ENCODE results near the gene CHD5.

Gene CHD5

GRCh38 chr1:6202256-6202655, 22.1 kb upstream of the CHD5 start:
- no peak for DNase-seq (ENCODE audit: low read depth in 2 of 2)

GRCh38 chr1:6200188-6200809, 20.2 kb upstream of the CHD5 start:
- no peak for DNase-seq (ENCODE audit: low read depth in 2 of 2)

DNA sequence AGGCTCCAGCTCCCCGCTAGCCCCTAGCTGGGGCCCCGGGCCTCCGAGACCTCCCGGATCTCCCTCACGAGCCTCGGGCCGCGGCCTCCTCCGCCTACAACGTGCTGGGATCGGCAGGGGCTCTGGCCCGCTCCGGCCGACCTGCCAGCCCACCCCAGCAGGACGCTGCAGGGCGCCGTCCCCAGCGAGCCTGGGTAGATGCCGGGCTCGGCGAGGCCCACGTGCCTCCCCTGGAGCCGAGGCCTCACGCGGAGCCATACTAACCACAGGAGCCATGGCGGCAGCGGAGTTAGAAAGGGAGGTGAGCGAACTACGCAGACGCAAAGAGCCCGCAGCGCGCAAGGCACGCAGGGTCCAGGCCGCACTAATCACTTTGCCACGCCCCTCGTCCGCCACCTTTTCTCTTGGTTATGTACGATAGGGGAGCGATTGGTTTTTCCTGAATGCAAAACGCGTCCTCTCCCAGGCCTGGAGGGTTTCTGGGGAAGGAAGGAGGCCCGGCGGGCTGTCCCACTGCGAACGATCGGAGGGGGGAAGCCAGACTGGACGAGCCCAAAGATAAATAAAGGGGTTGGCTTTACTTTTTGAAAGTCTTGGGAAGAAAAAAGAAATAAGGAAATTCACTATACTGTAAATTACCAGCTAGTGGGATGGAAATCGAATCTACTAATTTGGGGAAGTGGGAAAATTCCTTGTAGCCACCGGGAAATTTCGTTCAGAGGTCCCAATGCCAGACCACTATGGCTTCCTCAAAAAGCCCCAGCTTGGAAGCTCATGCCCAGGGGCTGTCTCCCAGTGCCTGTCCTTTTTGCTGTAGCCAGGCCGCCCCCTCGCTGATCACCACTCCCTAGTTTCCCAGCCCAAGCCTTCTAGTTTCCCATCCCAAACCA, 19.4 kb upstream of the CHD5 start, which contains the start of gene RPL22:
TSS of gene RPL22 (minus strand) at position 298 of the 890 bp plus-strand sequence. CDS start at position 276, 22 bp downstream.
- DNase-seq (ENCODE audit: low read depth in 2 of 2): peak; percentile 99

DNA sequence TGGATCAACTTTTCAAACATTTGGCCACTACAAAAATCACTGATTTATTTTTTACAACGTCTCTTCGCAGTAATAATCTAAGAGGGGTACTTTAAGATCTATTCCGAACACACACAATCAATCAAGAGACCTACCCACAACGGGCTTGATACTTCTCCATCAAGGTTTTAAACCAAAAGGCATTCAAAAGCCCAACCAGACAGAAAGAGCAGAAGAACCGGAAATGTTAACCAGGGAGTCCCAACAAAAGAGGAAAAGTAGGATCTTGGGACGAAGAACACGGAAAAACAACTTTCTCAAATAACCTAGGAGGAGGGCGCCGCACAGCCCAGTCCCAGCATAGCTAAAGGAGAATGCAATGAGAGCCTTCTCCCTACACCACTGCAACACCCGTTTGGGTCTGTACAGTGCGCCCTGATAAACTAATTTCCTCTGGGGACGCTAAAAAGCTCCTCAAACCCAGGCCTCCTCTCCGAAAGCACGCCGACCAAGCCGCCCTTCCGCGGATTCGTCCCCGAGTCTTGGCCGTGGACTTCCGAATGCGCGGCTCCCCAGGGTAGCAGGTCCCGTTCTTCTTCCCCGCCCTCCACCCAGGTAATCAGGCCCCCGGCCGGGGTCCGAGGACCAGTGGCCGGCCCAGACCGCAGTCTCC, 18.7 kb upstream of the CHD5 start:
- DNase-seq (ENCODE audit: low read depth in 2 of 2): no peak

GRCh38 chr1:6197746-6198427, 17.8 kb upstream of the CHD5 start:
- DNase-seq (ENCODE audit: low read depth in 2 of 2): no peak

DNA sequence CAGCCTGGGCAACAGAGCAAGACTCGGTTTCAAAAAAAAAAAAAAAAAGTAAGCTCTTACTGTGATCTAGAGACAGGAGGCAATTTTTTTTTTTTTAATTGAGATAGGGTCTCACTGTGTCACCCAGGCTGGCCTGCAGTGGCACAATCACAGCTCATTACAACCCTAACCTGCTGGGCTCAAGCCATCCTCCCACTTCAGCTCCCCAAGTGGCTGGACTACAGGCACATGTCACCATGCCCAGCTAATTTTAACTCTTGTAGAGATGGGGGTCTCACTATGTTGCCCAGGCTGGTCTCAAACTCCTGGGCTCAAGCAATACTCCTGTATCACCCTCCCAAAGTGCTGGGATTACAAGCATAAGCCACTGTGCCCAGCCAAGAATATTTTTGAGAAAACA, 11.8 kb upstream of the CHD5 start:
- DNase-seq (ENCODE audit: low read depth in 2 of 2): no peak

DNA sequence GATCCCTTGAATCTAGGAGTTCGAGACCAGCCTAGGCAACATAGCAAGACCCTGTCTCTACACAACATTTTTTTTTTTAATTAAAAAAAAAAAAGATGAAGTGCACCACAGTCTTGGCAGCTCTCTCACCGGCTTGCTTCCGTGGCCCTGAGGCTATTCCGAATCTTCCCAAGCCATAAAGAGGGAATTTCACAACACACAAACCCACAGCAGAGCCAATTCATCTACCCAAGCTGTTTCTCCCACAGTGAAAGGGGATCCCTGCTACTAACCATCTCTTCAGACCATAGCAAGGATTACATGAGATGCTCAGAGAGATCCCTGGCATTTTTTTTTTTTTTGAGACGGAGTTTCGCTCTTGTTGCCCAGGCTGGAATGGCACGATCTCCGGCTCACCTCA, 8.3 kb upstream of the CHD5 start:
- DNase-seq (ENCODE audit: low read depth in 2 of 2): no peak

DNA sequence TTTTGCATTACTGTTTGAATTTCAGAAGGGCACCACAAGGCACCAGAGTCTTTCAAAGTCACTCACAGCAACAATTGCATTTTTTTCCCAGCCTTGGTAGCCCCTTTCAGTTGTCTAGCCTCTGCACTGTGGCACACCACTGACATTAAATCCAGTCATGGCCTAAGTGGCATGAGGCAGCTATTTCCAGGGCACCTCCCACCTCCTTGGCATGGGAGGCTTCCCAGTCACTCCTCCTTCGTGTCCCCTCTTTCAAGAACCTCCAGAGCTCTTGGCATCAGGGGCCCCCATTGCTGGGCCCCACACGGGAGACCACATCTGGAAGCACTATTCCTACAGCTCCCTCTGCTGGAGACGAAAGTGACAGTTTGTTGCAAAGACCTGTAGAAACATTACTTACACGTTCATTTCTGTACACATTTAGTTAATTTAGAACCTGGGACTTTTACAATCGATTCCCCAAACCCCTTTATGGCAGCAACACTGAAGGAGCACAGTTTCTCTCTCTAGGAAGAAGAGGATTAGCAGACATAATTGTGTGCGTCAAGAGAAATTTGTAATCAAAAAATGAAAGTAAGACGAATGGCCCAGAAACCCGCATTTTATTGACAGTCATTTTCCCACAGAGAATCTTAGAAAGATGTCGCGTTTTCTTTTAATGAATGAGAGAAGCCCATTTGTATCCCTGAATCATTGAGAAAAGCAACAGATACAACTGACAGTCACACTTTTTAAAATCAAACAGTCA, 5.7 kb upstream of the CHD5 start:
- no peak for DNase-seq (ENCODE audit: low read depth in 2 of 2)

DNA sequence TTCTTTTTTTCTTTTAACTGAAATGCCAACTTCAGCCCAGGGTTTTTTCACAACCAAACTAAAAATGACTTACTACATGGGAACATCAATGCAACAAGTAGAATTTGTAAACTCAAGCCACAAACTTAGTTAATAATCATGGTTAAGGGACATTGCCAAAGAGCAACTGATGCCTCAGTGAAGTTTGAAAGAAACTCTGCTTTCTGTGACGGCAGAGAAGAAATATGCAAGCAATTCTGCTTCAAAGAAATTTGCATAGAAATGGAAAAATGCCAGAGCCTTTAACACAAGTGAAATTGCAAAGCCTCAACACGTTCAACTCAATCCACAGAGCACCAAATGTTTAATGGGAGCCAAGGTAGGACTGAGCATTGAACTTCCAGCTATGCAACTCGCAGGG, 5.0 kb upstream of the CHD5 start:
- peak; percentile 74 for DNase-seq (ENCODE audit: low read depth in 2 of 2)

GRCh38 chr1:6184083-6184783, 4.1 kb upstream of the CHD5 start:
- no peak for DNase-seq (ENCODE audit: low read depth in 2 of 2)

- DNase-seq (ENCODE audit: low read depth in 2 of 2): no peak
These were observed 3.4 kb upstream of the CHD5 start for GRCh38 chr1:6183520-6183989.

GRCh38 chr1:6181347-6181770, 1.2 kb upstream of the CHD5 start:
- DNase-seq (ENCODE audit: low read depth in 2 of 2): no peak

DNA sequence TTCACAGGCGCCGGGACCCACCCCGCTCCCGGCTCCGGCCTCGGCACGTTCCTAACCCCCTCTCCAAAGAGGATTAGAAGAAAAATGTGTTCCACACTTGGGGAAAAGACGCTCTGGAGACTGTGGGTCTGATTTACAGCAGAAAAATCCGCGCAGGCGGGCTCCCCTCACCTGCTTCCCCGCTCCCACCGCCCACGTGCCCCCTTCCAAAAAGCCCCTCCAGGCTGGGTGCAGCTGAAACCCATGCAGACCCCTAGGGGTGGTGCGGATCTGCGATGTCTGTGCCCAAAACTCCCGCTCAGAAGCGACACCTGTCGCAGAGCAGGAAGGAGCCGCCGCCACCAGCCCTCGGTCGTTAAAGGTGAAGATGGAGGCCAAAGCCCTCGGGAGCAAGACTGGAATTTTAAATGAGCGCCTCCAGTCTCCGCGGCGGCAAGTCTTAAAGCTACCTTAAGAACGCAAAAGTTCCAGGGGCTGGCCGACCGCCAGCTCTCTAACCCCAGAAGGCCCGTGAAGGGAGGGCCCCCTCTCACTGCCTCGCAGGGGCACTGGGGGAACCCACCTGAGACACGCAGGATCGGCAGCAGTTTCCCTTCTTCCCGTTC, 688 bp upstream of the CHD5 start:
- no peak for DNase-seq (ENCODE audit: low read depth in 2 of 2)

DNA sequence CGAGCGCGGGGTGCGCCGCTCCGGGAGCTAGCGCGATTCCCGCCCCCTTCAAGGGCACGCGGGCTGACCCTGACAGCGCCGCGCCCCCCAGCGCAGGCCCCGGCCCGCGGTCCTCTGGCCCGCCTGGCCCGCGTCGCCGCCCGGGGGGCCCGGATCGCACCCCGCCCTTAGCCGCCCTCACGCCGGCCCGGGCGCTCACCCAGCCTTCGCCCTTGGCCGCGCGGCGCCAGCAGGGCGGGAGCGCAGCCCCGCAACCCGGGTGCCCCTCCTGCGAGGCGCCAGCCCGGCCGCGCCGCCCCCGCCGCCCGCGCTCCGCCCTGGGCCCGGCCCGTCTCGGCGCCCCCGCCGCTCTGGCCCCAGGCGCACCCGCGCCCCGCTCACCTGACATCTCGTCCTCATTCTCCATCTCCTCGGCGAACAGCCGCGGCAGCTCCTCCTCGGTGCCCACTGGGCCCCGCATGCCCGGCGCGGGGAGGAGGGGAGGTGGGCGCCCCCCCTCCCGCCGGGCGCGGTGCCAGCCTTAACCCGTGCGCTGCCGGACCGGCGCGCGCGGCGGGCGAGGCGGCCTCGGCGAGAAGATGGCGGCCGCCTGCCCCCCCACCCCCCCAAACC, 451 bp downstream of the CHD5 start:
- no peak for DNase-seq (ENCODE audit: low read depth in 2 of 2)

- DNase-seq (ENCODE audit: low read depth in 2 of 2): no peak
These were observed 1.2 kb downstream of the CHD5 start for GRCh38 chr1:6178751-6179563.

GRCh38 chr1:6177681-6178380, 2.3 kb downstream of the CHD5 start:
- DNase-seq (ENCODE audit: low read depth in 2 of 2): no peak

- DNase-seq (ENCODE audit: low read depth in 2 of 2): no peak
These were observed 3.3 kb downstream of the CHD5 start for GRCh38 chr1:6176779-6177178.

DNA sequence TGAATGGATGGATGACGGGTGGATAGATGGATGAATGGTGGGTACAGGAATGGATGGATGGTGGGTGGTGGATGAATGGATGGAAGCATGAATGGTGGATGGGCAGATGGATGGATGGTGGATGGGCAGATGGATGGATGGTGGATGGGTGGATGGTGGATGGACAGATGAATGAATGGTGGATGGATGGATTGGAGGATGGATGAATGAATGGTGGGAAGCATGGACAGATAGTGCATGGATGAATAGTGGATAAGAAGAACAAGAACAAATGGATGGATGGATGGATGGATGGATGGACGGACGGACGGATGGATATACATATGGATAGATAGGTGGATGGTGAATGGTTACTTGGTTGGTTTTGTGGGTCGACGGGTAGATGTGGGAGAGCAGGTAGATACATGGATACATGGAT, 4.7 kb downstream of the CHD5 start:
- no peak for DNase-seq (ENCODE audit: low read depth in 2 of 2)
